ENCODE data around the gene EPHA4. TPM values are rescaled to one million over a fixed set of nuclear protein-coding genes. Genes with fewer than 3 reads are reported as not detected.

EPHA4 gene
- total and polyA plus RNA-seq, 5 experiments from 2014 or later, result 0.41 to 9.7 (median 4.5) TPM

DNA sequence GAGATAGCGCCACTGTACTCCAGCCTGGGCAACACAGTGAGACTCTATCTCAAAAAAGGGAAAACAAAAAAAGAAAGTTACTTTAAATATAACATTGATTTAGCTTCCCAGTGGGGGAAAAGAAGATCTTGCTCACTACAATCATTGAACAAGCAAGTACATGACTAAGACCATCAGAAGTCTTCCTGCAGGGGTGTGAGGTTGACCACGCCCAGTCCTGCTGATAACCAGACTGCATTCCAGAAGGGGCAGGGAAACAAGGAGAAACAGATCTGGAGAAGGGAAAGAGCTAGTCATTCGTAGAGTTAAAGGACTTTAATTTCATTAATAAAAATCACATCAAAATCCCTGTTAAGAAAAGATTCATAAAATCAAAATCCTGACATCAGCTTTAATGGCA lies 77.5 kb downstream of the EPHA4 start:
- Mint-ChIP-seq H3K27ac (no peak overlapping the region), H3K4me3 (no peak overlapping the region), H3K9me3 (no peaks in the 10 kb centered on the region), H3K36me3 (no peaks in the 10 kb centered on the region), H3K4me1 (peaks cover 0 to 5% (median 0%) of the 10 kb centered on the region in 4 donors), H3K27me3 (peaks cover 0 to 4% (median under 1%) of the 10 kb centered on the region in 5 donors)
- no peak for ATAC-seq
- POLR2A ChIA-PET, result no interaction called here
- DNase-seq, result no peak

DNA sequence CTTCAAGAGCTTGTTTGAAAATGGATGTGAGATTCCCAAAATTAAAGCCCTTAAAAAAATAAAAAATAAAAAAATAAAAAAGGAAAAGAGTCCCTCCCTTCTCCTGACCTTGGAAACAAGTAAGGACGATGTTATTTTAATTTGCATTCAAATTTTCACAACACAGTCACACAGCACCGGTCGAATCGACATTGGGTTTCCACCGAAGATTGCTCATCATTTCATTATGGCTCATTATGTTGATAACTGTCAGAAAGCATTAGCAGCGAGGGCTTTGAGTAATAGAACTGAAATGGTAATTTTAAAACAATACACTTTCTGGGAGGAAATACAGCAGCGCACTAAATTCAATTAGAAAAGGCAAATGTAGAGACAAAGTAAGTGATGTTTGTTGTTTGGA lies 78.7 kb downstream of the EPHA4 start:
- no peak overlapping the region for H3K4me3 Mint-ChIP-seq
- DNase-seq (no peak), ATAC-seq (no peak)
- H3K9me3 Mint-ChIP-seq, result no peaks in the 10 kb centered on the region
- H3K36me3 Mint-ChIP-seq, result no peaks in the 10 kb centered on the region
- no peak overlapping the region for H3K27ac Mint-ChIP-seq
- POLR2A ChIA-PET, result no interaction called here
- H3K4me1 Mint-ChIP-seq, result peaks cover 0 to 5% (median 0%) of the 10 kb centered on the region in 4 donors
- peaks cover 0 to 4% (median 2%) of the 10 kb centered on the region in 5 donors for H3K27me3 Mint-ChIP-seq

- peaks cover 0 to 5% (median 0%) of the 10 kb centered on the region in 4 donors for H3K4me1 Mint-ChIP-seq
- DNase-seq, result no peak
- no peak overlapping the region for H3K4me3 Mint-ChIP-seq
- peaks cover 0 to 4% (median 2%) of the 10 kb centered on the region in 5 donors for H3K27me3 Mint-ChIP-seq
- POLR2A ChIA-PET, result no interaction called here
- no peaks in the 10 kb centered on the region for H3K9me3 Mint-ChIP-seq
- no peak for ATAC-seq
- no peak overlapping the region for H3K27ac Mint-ChIP-seq
- H3K36me3 Mint-ChIP-seq, result no peaks in the 10 kb centered on the region
Measured at GRCh38 chr2:221492636-221493035, 79.5 kb downstream of the EPHA4 start.

DNA sequence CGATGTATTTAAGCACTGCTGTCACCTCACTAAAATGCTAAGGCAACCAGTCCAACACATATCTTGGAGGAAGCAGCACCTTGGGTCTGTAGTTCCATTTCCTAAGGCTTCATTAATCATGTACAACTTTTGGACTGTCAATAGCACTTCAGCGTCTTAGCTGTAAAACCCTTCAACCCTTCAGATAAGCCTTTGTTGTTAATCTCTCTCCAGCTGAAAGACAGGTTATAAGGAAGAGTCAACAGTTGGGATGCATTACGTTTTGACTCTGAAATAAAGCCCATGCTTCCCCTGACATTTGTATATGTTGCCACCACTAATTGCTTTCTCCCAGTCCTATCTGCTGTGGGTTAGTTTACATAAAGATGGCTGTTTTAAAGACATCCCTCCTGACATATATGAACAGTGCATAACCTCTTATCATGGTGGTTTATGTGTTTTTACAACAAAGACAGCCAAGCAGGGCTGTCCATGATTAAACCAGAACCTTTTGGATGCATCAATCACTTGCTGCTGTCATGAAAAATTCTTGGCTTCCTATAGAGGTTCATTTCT lies 81.5 kb downstream of the EPHA4 start:
- no peaks in the 10 kb centered on the region for H3K36me3 Mint-ChIP-seq
- H3K9me3 Mint-ChIP-seq, result no peaks in the 10 kb centered on the region
- peaks cover 0 to 5% (median 0%) of the 10 kb centered on the region in 4 donors for H3K4me1 Mint-ChIP-seq
- POLR2A ChIA-PET, result interaction anchor here (0.7 kb wide), 1 partner anchor 63 kb away, joined by 4 read pairs; no protein-coding TSS in a partner anchor
- ATAC-seq (no peak), DNase-seq (no peak)
- H3K27ac Mint-ChIP-seq, result no peak overlapping the region
- H3K4me3 Mint-ChIP-seq, result no peak overlapping the region
- peaks cover 0 to 5% (median 2%) of the 10 kb centered on the region in 5 donors for H3K27me3 Mint-ChIP-seq

DNA sequence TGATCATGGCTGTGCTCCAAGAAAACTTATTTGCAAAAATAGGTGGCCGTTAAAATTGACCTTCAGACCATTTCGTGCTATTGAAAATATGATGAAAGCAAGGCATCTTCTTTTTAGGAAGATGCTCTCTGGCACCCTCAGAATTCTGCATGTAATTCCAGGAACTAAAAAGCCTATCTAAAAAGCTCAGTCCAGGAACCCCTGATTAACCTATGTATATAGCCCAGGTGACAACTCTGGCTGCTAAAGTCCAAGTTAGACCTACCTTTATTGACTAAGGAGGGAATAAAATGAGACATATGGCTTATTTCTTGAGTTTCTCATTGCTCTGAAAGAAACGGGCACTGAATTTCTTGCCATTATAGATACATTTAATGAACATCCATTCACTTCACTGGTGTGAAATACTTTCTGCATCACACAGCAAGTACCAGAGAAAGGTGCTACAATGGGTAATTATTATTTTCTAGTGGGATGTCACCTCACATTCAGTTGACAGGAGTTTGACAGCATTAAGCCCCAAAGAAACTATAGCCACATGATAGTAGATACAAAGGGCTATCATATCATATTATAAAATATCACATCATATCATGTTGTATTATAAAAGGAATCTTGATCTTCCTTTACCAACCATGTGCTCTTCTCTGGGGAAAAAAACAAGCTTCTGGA lies 83.8 kb downstream of the EPHA4 start:
- H3K27me3 Mint-ChIP-seq, result peaks cover 0 to 4% (median 0%) of the 10 kb centered on the region in 5 donors

GRCh38 chr2:221486106-221486505 lies 86.0 kb downstream of the EPHA4 start:
- Mint-ChIP-seq H3K9me3 (no peaks in the 10 kb centered on the region), H3K4me3 (no peak overlapping the region), H3K27ac (no peak overlapping the region), H3K4me1 (peaks cover 0 to 5% (median 0%) of the 10 kb centered on the region in 4 donors), H3K36me3 (no peaks in the 10 kb centered on the region), H3K27me3 (peaks cover 0 to 4% (median 0%) of the 10 kb centered on the region in 5 donors)
- POLR2A ChIA-PET, result no interaction called here
- no peak for ATAC-seq
- DNase-seq, result no peak

More for the DNA sequence above, 83.8 kb downstream of the EPHA4 start:
- POLR2A ChIA-PET, result no interaction called here
- no peak for ATAC-seq
- no peak for DNase-seq
- Mint-ChIP-seq H3K4me3 (no peak overlapping the region), H3K4me1 (peaks cover 0 to 5% (median 0%) of the 10 kb centered on the region in 4 donors), H3K27ac (no peak overlapping the region), H3K9me3 (no peaks in the 10 kb centered on the region), H3K36me3 (no peaks in the 10 kb centered on the region)

DNA sequence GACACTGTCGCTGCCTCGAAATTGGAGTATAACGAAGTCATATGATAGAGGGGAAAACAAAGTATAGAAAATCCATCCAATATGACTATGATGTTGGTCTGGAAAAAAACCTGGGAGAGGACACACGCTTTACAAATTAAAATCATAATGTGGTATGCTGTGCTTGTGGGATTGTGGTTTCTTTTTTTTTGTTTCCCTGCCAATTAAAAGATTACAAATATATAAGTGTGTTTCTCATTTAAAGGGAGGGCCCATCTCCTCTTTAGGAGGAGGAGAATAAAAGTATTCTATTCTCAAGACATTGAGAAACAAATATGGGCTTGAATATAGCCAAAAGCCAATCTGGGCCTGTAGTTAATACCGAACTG lies 86.6 kb downstream of the EPHA4 start:
- H3K9me3 Mint-ChIP-seq, result no peaks in the 10 kb centered on the region
- POLR2A ChIA-PET, result no interaction called here
- no peak overlapping the region for H3K4me3 Mint-ChIP-seq
- no peaks in the 10 kb centered on the region for H3K36me3 Mint-ChIP-seq
- H3K27me3 Mint-ChIP-seq, result peaks cover 0 to 4% (median 0%) of the 10 kb centered on the region in 5 donors
- peaks cover 0 to 5% (median 0%) of the 10 kb centered on the region in 4 donors for H3K4me1 Mint-ChIP-seq
- DNase-seq (no peak), ATAC-seq (no peak)
- H3K27ac Mint-ChIP-seq, result no peak overlapping the region

- Mint-ChIP-seq H3K9me3 (no peaks in the 10 kb centered on the region), H3K27ac (no peak overlapping the region), H3K4me3 (no peak overlapping the region), H3K4me1 (peaks cover 0 to 5% (median 0%) of the 10 kb centered on the region in 4 donors), H3K36me3 (no peaks in the 10 kb centered on the region), H3K27me3 (peaks cover 0 to 4% (median 0%) of the 10 kb centered on the region in 5 donors)
- no peak for ATAC-seq
- POLR2A ChIA-PET, result no interaction called here
- no peak for DNase-seq
Measured at GRCh38 chr2:221484761-221485502, 87.2 kb downstream of the EPHA4 start.

- no peaks in the 10 kb centered on the region for H3K9me3 Mint-ChIP-seq
- no peaks in the 10 kb centered on the region for H3K36me3 Mint-ChIP-seq
- ATAC-seq (no peak), DNase-seq (no peak)
- H3K4me3 Mint-ChIP-seq, result no peak overlapping the region
- H3K27ac Mint-ChIP-seq, result peak overlapping the region in 1 of 10 donors; percentile 45
- POLR2A ChIA-PET, result no interaction called here
- peaks cover 0 to 3% (median 0%) of the 10 kb centered on the region in 5 donors for H3K27me3 Mint-ChIP-seq
- peaks cover 0 to 5% (median 0%) of the 10 kb centered on the region in 4 donors for H3K4me1 Mint-ChIP-seq
Measured at GRCh38 chr2:221482666-221483455, 89.2 kb downstream of the EPHA4 start.

- ATAC-seq (no peak), DNase-seq (no peak)
- POLR2A ChIA-PET, result no interaction called here
- H3K27ac Mint-ChIP-seq, result no peak overlapping the region
- no peaks in the 10 kb centered on the region for H3K36me3 Mint-ChIP-seq
- H3K4me1 Mint-ChIP-seq, result peaks cover 0 to under 1% (median 0%) of the 10 kb centered on the region in 4 donors
- H3K27me3 Mint-ChIP-seq, result peaks cover 0 to 3% (median 0%) of the 10 kb centered on the region in 5 donors
- no peaks in the 10 kb centered on the region for H3K9me3 Mint-ChIP-seq
- H3K4me3 Mint-ChIP-seq, result no peak overlapping the region
Measured at GRCh38 chr2:221480821-221481220, 91.3 kb downstream of the EPHA4 start.

GRCh38 chr2:221480163-221480562 lies 91.9 kb downstream of the EPHA4 start:
- no peak overlapping the region for H3K27ac Mint-ChIP-seq
- no peak overlapping the region for H3K4me3 Mint-ChIP-seq
- POLR2A ChIA-PET, result no interaction called here
- H3K9me3 Mint-ChIP-seq, result no peaks in the 10 kb centered on the region
- peaks cover 0 to 3% (median 0%) of the 10 kb centered on the region in 5 donors for H3K27me3 Mint-ChIP-seq
- H3K36me3 Mint-ChIP-seq, result no peaks in the 10 kb centered on the region
- no peak for ATAC-seq
- no peak for DNase-seq
- H3K4me1 Mint-ChIP-seq, result no peaks in the 10 kb centered on the region

GRCh38 chr2:221478485-221478863 lies 93.6 kb downstream of the EPHA4 start:
- no peaks in the 10 kb centered on the region for H3K4me1 Mint-ChIP-seq
- no peaks in the 10 kb centered on the region for H3K36me3 Mint-ChIP-seq
- no peak for ATAC-seq
- peaks cover 0 to 1% (median 0%) of the 10 kb centered on the region in 9 donors for H3K9me3 Mint-ChIP-seq
- H3K27ac Mint-ChIP-seq, result no peak overlapping the region
- H3K4me3 Mint-ChIP-seq, result no peak overlapping the region
- H3K27me3 Mint-ChIP-seq, result peaks cover 0 to 3% (median 0%) of the 10 kb centered on the region in 5 donors
- POLR2A ChIA-PET, result no interaction called here
- DNase-seq, result no peak

Measured in naive thymus-derived CD8-positive, alpha-beta T cell (primary cell).